KMS-11 (cell line): ENCODE measurements around the gene PCSK1N.

Source experiments
- H2AFZ ChIP-seq: fragments of 200-600 bp; sonication (generic); 2 replicates; pipeline ENCODE4 v1.6.1; 2016; ENCODE audit warnings: antibody characterized with exemption, mixed run types, low read depth
- H3K27ac ChIP-seq: fragments of 200-600 bp; sonication (generic); 2 replicates; pipeline ENCODE4 v1.6.1; 2016; ENCODE audit warnings: mild to moderate bottlenecking, mixed run types
- H3K27me3 ChIP-seq: fragments of 200-600 bp; sonication (generic); 2 replicates; pipeline ENCODE4 v1.6.1; 2017; ENCODE audit warnings: mild to moderate bottlenecking, low read depth, mixed run types, moderate library complexity; ENCODE audit not compliant: insufficient read depth
- H3K36me3 ChIP-seq: fragments of 200-600 bp; sonication (generic); 2 replicates; pipeline ENCODE4 v1.6.1; 2017; ENCODE audit warnings: mild to moderate bottlenecking, mixed run types; ENCODE audit not compliant: insufficient read depth
- H3K4me1 ChIP-seq: fragments of 200-600 bp; sonication (generic); 2 replicates; pipeline ENCODE4 v1.6.1; 2016; ENCODE audit warnings: mild to moderate bottlenecking, low read depth, mixed run types; ENCODE audit not compliant: poor library complexity, severe bottlenecking
- H3K4me2 ChIP-seq: fragments of 200-600 bp; sonication (generic); 2 replicates; pipeline ENCODE4 v1.7.0; 2016; ENCODE audit warnings: mild to moderate bottlenecking, mixed run types
- H3K4me3 ChIP-seq: fragments of 200-600 bp; sonication (generic); IDR thresholded peaks from 2 replicates; pipeline ENCODE4 v1.6.1; 2017; ENCODE audit warnings: low read depth, low read length, mixed read lengths; ENCODE audit not compliant: insufficient read depth
- H3K79me2 ChIP-seq: fragments of 200-600 bp; sonication (generic); 2 replicates; pipeline ENCODE4 v1.6.1; 2016; ENCODE audit warnings: low read depth, mixed run types; ENCODE audit not compliant: insufficient read depth
- H3K9ac ChIP-seq: fragments of 200-600 bp; sonication (generic); 2 replicates; pipeline ENCODE4 v1.6.1; 2016; ENCODE audit warnings: mild to moderate bottlenecking, mixed run types
- H4K20me1 ChIP-seq: fragments of 200-600 bp; sonication (generic); 2 replicates; pipeline ENCODE4 v1.6.1; 2016; ENCODE audit warnings: mild to moderate bottlenecking, mixed run types; ENCODE audit not compliant: insufficient read depth
- TF ChIP-seq, protein P1 (sequence below): fragments of 200-600 bp; sonication (generic); conservative IDR thresholded peaks from 2 replicates; pipeline ENCODE4 v1.6.1; 2017; ENCODE audit warnings: low read depth, mild to moderate bottlenecking, antibody characterized with exemption, low read length, moderate library complexity, mixed read lengths

Gene PCSK1N

GRCh38 chrX:48786341-48786800 is 49.0 kb downstream of the PCSK1N start, which contains the start of gene GATA1:
Gene GATA1, plus strand, starts transcription at chrX:48786590. Its CDS starts 4,520 bp downstream, at chrX:48791110.
- no peaks in the 10 kb centered on the region for H3K27me3 ChIP-seq
- no peak within 1 kb of the TSS for H3K9ac ChIP-seq
- TF ChIP-seq, protein P1, sequence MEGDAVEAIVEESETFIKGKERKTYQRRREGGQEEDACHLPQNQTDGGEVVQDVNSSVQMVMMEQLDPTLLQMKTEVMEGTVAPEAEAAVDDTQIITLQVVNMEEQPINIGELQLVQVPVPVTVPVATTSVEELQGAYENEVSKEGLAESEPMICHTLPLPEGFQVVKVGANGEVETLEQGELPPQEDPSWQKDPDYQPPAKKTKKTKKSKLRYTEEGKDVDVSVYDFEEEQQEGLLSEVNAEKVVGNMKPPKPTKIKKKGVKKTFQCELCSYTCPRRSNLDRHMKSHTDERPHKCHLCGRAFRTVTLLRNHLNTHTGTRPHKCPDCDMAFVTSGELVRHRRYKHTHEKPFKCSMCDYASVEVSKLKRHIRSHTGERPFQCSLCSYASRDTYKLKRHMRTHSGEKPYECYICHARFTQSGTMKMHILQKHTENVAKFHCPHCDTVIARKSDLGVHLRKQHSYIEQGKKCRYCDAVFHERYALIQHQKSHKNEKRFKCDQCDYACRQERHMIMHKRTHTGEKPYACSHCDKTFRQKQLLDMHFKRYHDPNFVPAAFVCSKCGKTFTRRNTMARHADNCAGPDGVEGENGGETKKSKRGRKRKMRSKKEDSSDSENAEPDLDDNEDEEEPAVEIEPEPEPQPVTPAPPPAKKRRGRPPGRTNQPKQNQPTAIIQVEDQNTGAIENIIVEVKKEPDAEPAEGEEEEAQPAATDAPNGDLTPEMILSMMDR, result no peak
- H3K4me2 ChIP-seq, result no peak within 1 kb of the TSS
- H2AFZ ChIP-seq, result no peak within 1 kb of the TSS
- no peaks in the 10 kb centered on the region for H3K4me1 ChIP-seq
- H3K36me3 ChIP-seq, result no peaks in the 10 kb centered on the region
- H3K4me3 ChIP-seq, result no peak within 1 kb of the TSS
- H4K20me1 ChIP-seq, result no peaks in the 10 kb centered on the region
- H3K27ac ChIP-seq, result no peak within 1 kb of the TSS
- no peaks in the 10 kb centered on the region for H3K79me2 ChIP-seq

GRCh38 chrX:48785540-48786214 is 49.7 kb downstream of the PCSK1N start:
- Histone ChIP-seq H3K79me2 (no peaks in the 10 kb centered on the region), H4K20me1 (no peaks in the 10 kb centered on the region), H3K27me3 (no peaks in the 10 kb centered on the region), H3K4me1 (no peaks in the 10 kb centered on the region), H3K4me2 (no peak overlapping the region), H3K9ac (no peak overlapping the region), H3K27ac (no peak overlapping the region), H3K4me3 (no peak overlapping the region), H2AFZ (no peak overlapping the region), H3K36me3 (no peaks in the 10 kb centered on the region)
- TF ChIP-seq, protein P1, result no peak

- Histone ChIP-seq H2AFZ (no peak overlapping the region), H3K36me3 (no peaks in the 10 kb centered on the region), H3K4me2 (no peak overlapping the region), H4K20me1 (no peaks in the 10 kb centered on the region), H3K4me3 (no peak overlapping the region), H3K4me1 (no peaks in the 10 kb centered on the region), H3K79me2 (no peaks in the 10 kb centered on the region), H3K27me3 (no peaks in the 10 kb centered on the region), H3K27ac (no peak overlapping the region), H3K9ac (no peak overlapping the region)
- TF ChIP-seq, protein P1, result no peak
Measured at GRCh38 chrX:48785186-48785539, 50.2 kb downstream of the PCSK1N start.

DNA sequence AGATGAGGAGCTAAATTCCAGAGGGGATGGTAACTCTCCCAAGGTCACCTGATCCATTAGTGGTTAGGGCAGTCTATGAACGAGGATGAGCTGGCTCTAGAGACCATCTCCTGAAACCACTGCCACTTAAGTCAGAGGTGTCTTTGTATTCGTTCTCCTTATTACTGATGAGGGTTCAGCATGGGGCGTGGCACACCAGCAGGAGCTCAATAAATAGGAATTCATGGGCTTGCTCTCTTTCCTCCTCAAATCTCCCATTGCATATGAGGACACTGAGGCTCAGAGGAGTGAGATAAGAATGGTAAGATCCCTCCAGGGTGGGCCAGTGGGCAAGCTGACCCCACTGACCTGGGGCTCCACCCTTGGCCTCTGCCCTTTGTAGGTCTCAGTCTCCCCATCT is 50.7 kb downstream of the PCSK1N start:
- no peaks in the 10 kb centered on the region for H3K4me1 ChIP-seq
- no peak overlapping the region for H3K9ac ChIP-seq
- no peak overlapping the region for H3K4me3 ChIP-seq
- no peaks in the 10 kb centered on the region for H3K79me2 ChIP-seq
- no peaks in the 10 kb centered on the region for H3K36me3 ChIP-seq
- no peaks in the 10 kb centered on the region for H4K20me1 ChIP-seq
- H3K4me2 ChIP-seq, result no peak overlapping the region
- no peak overlapping the region for H2AFZ ChIP-seq
- H3K27me3 ChIP-seq, result no peaks in the 10 kb centered on the region
- TF ChIP-seq, protein P1, result no peak
- no peak overlapping the region for H3K27ac ChIP-seq
